Glutamatergic neuron (in vitro differentiated cells): ENCODE data around the gene RBFOX2. TPM values are rescaled to one million over a fixed set of nuclear protein-coding genes. Genes with fewer than 3 reads are reported as not detected.

ENCODE experiments used
- DNase-seq: peaks from one replicate; pipeline ENCODE4 v3.0.0; 2022
- H3K27ac Mint-ChIP-seq: one replicate; pipeline ENCODE4 v1.8.0; 2020; ENCODE audit warnings: mild to moderate bottlenecking, mixed read lengths, inconsistent platforms; ENCODE audit not compliant: unreplicated experiment
- H3K27me3 Mint-ChIP-seq: one replicate; pipeline ENCODE4 v1.8.0; 2020; ENCODE audit warnings: mild to moderate bottlenecking, moderate library complexity, mixed read lengths, inconsistent platforms; ENCODE audit not compliant: unreplicated experiment
- H3K36me3 Mint-ChIP-seq: one replicate; pipeline ENCODE4 v1.8.0; 2020; ENCODE audit warnings: mild to moderate bottlenecking, mixed read lengths, inconsistent platforms; ENCODE audit not compliant: unreplicated experiment
- H3K4me1 Mint-ChIP-seq: one replicate; pipeline ENCODE4 v1.8.0; 2020; ENCODE audit warnings: mild to moderate bottlenecking, low read depth, mixed read lengths, inconsistent platforms; ENCODE audit not compliant: unreplicated experiment
- H3K4me3 Mint-ChIP-seq: one replicate; pipeline ENCODE4 v1.8.0; 2020; ENCODE audit warnings: mild to moderate bottlenecking, mixed read lengths, inconsistent platforms; ENCODE audit not compliant: unreplicated experiment
- H3K9me3 Mint-ChIP-seq: one replicate; pipeline ENCODE4 v1.8.0; 2020; ENCODE audit warnings: mild to moderate bottlenecking, moderate library complexity, mixed read lengths, inconsistent platforms; ENCODE audit not compliant: unreplicated experiment
- total RNA-seq: library from RNA; stranded (reverse); fragmentation: NEBNext Ultra II Directional; extraction: Animal tissue kit (Norgen Biotek cat#: 25700); gene quantifications from one replicate; pipeline ENCODE4 v1.2.1, GENCODE V29; 2021; ENCODE audit not compliant: unreplicated experiment
- TF ChIP-seq, protein P1 (sequence below): fragments of 200-600 bp; sonication (generic); IDR thresholded peaks from one replicate; pipeline ENCODE4 v1.5.0; 2021; ENCODE audit not compliant: partially characterized antibody, unreplicated experiment

Gene RBFOX2
- total RNA-seq, 1 donor from 2014 or later, result 380 TPM

DNA sequence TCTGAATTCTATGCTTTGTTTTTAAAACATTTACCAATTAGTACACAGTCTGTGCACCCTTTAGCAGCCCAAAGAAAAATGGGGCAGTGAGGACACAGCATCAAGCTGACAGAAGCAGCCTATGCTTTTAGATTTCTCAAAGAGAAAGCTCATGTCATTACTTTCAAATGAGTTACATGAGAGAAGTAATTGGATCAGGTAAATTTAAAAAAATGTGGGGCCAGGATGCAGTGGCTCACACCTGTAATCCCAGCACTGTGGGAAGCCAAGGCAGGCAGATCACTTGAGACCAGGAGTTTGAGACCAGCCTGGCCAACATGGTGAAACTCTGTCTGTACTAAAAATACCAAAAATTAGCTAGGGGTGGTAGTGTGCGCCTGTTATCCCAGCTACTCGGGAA lies 253.3 kb downstream of the RBFOX2 start:
- TF ChIP-seq, protein P1, sequence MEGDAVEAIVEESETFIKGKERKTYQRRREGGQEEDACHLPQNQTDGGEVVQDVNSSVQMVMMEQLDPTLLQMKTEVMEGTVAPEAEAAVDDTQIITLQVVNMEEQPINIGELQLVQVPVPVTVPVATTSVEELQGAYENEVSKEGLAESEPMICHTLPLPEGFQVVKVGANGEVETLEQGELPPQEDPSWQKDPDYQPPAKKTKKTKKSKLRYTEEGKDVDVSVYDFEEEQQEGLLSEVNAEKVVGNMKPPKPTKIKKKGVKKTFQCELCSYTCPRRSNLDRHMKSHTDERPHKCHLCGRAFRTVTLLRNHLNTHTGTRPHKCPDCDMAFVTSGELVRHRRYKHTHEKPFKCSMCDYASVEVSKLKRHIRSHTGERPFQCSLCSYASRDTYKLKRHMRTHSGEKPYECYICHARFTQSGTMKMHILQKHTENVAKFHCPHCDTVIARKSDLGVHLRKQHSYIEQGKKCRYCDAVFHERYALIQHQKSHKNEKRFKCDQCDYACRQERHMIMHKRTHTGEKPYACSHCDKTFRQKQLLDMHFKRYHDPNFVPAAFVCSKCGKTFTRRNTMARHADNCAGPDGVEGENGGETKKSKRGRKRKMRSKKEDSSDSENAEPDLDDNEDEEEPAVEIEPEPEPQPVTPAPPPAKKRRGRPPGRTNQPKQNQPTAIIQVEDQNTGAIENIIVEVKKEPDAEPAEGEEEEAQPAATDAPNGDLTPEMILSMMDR, result no peak
- no peak overlapping the region for H3K27ac Mint-ChIP-seq
- no peak for DNase-seq
- H3K4me3 Mint-ChIP-seq, result no peak overlapping the region
- no peaks in the 10 kb centered on the region for H3K9me3 Mint-ChIP-seq
- H3K4me1 Mint-ChIP-seq, result no peaks in the 10 kb centered on the region
- H3K27me3 Mint-ChIP-seq, result no peaks in the 10 kb centered on the region
- H3K36me3 Mint-ChIP-seq, result no peaks in the 10 kb centered on the region

DNA sequence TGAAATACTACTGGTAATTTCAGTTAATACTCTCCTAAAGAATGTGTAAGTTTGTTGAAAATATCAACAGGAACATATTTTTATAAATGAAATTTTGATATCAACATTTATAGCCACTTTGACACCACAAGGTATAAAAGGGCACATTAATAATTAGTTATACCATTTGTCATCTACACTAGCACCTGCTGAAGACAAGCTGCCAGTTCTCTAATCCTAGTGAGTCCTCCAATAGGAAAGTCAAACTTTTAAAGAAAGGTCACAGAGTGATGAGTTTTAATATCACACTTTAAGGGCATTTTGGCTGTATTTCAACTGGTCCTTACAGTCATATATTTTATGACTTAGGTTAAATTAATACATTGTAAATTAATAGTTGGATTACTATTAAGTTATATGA lies 258.6 kb downstream of the RBFOX2 start:
- Mint-ChIP-seq H3K9me3 (no peaks in the 10 kb centered on the region), H3K4me3 (no peak overlapping the region), H3K27me3 (peaks cover 4% of the 10 kb centered on the region), H3K27ac (no peak overlapping the region), H3K36me3 (no peaks in the 10 kb centered on the region), H3K4me1 (peaks cover 23% of the 10 kb centered on the region)
- DNase-seq, result no peak
- TF ChIP-seq, protein P1, result no peak

DNA sequence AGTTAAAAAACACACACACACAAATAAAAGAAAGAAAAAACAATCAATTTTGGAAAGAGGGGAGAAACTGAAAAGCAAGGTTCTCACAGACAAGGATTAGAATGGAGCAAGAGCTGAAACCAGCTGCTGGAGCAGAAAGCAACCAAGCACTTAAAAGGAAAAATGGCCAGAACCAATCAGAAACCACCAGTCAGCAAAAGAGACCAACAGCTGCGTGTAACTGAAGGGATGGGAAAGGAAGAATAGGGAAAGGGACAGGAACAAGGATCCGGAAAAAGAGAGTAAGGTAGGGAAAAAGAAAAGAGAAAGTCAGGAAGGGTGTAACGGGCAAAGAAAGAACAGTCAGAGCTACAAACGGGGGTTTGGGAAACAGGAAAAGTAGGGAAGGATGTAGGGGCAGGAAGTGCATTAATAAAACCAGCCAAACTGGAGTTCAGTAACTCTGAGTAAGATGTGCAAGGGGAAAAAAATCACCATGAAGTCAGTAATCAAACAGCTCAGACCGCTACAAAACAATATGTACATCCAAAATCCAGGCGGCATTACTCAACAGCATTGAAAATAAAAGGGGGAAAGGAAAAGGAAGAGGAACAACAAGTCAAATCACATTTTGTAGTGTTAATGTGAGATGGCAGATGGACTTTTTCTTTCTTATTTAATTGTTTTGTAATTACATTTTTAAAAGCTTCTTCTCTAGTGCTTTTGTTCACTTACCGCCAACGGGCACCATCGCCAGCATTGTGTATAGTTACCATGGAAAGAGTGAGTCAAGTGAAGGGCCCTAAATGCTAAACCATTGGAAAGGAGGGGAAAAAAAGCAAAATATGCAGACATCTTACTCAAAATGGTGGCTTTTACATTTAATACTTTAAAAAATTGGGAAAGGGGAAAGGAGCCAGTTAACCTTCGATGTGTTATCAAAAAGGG lies 261.7 kb downstream of the RBFOX2 start:
- DNase-seq, result no peak
- peak overlapping the region; percentile 92 for H3K27ac Mint-ChIP-seq
- peak overlapping the region; percentile 58 for H3K4me3 Mint-ChIP-seq
- H3K36me3 Mint-ChIP-seq, result no peaks in the 10 kb centered on the region
- H3K27me3 Mint-ChIP-seq, result peaks cover 4% of the 10 kb centered on the region
- peaks cover 23% of the 10 kb centered on the region for H3K4me1 Mint-ChIP-seq
- H3K9me3 Mint-ChIP-seq, result no peaks in the 10 kb centered on the region
- TF ChIP-seq, protein P1, result no peak

DNA sequence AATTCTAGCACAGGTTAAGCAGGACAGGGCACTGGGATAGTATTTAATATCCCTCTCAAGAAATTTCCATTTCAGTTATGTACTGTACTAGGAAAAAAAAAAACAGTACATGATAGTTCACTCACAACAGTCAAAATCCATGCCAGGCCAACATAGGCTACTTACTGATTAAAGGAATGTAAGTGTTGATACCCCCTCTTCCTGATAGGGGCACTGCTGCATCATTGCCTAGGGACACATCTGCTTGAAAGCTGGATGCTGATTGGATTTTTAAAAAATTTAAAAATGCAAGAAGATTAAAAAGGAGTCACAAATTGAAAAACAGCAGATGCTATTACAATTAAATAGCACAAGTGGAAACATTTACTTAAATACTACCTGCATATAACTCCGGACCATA lies 267.6 kb downstream of the RBFOX2 start:
- Mint-ChIP-seq H3K27ac (no peak overlapping the region), H3K9me3 (peaks cover 2% of the 10 kb centered on the region), H3K4me1 (peaks cover 2% of the 10 kb centered on the region), H3K36me3 (no peaks in the 10 kb centered on the region), H3K4me3 (no peak overlapping the region), H3K27me3 (no peaks in the 10 kb centered on the region)
- TF ChIP-seq, protein P1, result no peak
- no peak for DNase-seq

DNA sequence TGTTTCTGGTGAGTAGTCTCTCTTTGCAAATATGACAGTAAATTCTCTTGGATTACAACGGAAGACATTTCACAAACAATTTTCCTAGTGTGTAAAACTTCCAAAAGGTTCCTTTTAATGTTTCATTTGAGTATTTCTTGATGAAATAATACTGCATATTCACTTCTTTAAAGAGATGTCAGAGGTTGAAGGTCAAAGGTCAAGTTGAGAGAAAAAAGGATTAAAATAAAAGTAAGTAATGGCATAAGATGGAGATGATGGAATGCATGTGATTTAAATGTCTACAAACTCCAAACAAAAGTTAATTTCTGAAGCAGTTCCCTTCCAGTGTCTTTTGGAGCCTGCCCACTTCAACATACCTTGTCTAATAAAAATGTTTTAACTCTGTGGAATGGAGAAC lies 270.2 kb downstream of the RBFOX2 start:
- Mint-ChIP-seq H3K4me3 (no peak overlapping the region), H3K4me1 (peaks cover 2% of the 10 kb centered on the region), H3K9me3 (peaks cover 2% of the 10 kb centered on the region), H3K36me3 (no peaks in the 10 kb centered on the region), H3K27ac (no peak overlapping the region), H3K27me3 (no peaks in the 10 kb centered on the region)
- no peak for DNase-seq
- TF ChIP-seq, protein P1, result no peak
